GM06990 (cell line): ENCODE results near the gene UBA7.

Experiments used
- DNase-seq: peaks from one replicate; pipeline ENCODE4 v3.0.0-alpha.2; 2011; ENCODE audit not compliant: insufficient read length; ENCODE audit errors: extremely low read depth
- H3K27me3 ChIP-seq: replicated peaks from 2 replicates; pipeline ENCODE4 v1.6.0; 2011; ENCODE audit warnings: low read length; ENCODE audit not compliant: control insufficient read depth, insufficient read depth
- H3K36me3 ChIP-seq: 2 replicates; pipeline ENCODE4 v1.5.1; 2011; ENCODE audit warnings: low read length; ENCODE audit not compliant: control insufficient read depth, insufficient read depth
- H3K4me3 ChIP-seq: replicated peaks from 2 replicates; pipeline ENCODE4 v1.5.1; 2011; ENCODE audit warnings: low read depth, mild to moderate bottlenecking, control low read depth, low read length
- CTCF ChIP-seq: IDR thresholded peaks from 2 replicates; pipeline ENCODE4 v1.5.1; 2011; ENCODE audit warnings: low read length, control low read depth, mild to moderate bottlenecking, inconsistent platforms; ENCODE audit not compliant: insufficient read depth, poor library complexity, severe bottlenecking

The UBA7 gene

GRCh38 chr3:49772703-49773102, 41.0 kb downstream of the UBA7 start:
- Histone ChIP-seq H3K27me3 (no peaks in the 10 kb centered on the region), H3K4me3 (no peak overlapping the region), H3K36me3 (peaks cover 4% of the 10 kb centered on the region; the same call in 1 of the 2 replicates)
- DNase-seq = no peak
- no peak for TF ChIP-seq CTCF

GRCh38 chr3:49771340-49771938, 42.3 kb downstream of the UBA7 start:
- no peak for TF ChIP-seq CTCF

GRCh38 chr3:49769926-49770325, 43.8 kb downstream of the UBA7 start:
- no peak overlapping the region for H3K4me3 ChIP-seq
- no peak for TF ChIP-seq CTCF
- no peaks in the 10 kb centered on the region for H3K27me3 ChIP-seq
- H3K36me3 ChIP-seq = peaks cover 2% of the 10 kb centered on the region; the same call in 1 of the 2 replicates
- no peak for DNase-seq

More at GRCh38 chr3:49771340-49771938, 42.3 kb downstream of the UBA7 start:
- no peak for DNase-seq
- Histone ChIP-seq H3K27me3 (no peaks in the 10 kb centered on the region), H3K36me3 (peaks cover 4% of the 10 kb centered on the region; the same call in 1 of the 2 replicates), H3K4me3 (no peak overlapping the region)

- H3K27me3 ChIP-seq = no peaks in the 10 kb centered on the region
- H3K36me3 ChIP-seq = peaks cover 2% of the 10 kb centered on the region; the same call in 1 of the 2 replicates
- no peak for DNase-seq
- no peak for TF ChIP-seq CTCF
- H3K4me3 ChIP-seq = no peak overlapping the region
Measured at GRCh38 chr3:49769286-49769915, 44.4 kb downstream of the UBA7 start.

GRCh38 chr3:49763981-49764380, 49.8 kb downstream of the UBA7 start:
- Histone ChIP-seq H3K36me3 (no peaks in the 10 kb centered on the region), H3K27me3 (no peaks in the 10 kb centered on the region), H3K4me3 (no peak overlapping the region)
- TF ChIP-seq CTCF = no peak
- no peak for DNase-seq

- no peak overlapping the region for H3K4me3 ChIP-seq
- DNase-seq = no peak
- no peak for TF ChIP-seq CTCF
- H3K27me3 ChIP-seq = no peaks in the 10 kb centered on the region
- H3K36me3 ChIP-seq = no peaks in the 10 kb centered on the region
Measured at GRCh38 chr3:49761661-49762060, 52.1 kb downstream of the UBA7 start.
